HepG2 (cell line): ENCODE measurements around the gene ZNRF3. TPM values are rescaled to one million over a fixed set of nuclear protein-coding genes. Genes with fewer than 3 reads are reported as not detected.

Source experiments
- CEBPG ChIP-seq: IDR thresholded peaks from 2 replicates; pipeline ENCODE4 v1.6.1; 2016
- FOXA3 ChIP-seq: IDR thresholded peaks from 2 replicates; pipeline ENCODE4 v1.6.1; 2016; ENCODE audit warnings: missing genetic modification reagents, missing compliant biosample characterization
- GZF1 ChIP-seq: sonication (generic); formaldehyde crosslinking; IDR thresholded peaks from 2 replicates; pipeline ENCODE4 v1.5.1; 2020; ENCODE audit warnings: mild to moderate bottlenecking, missing genetic modification reagents
- HNF4G ChIP-seq, 2 experiments: sonication (generic) in 1 of 2; formaldehyde crosslinking in 1 of 2; IDR thresholded peaks; 2 replicates each; pipeline versions ENCODE4 v1.4.0 to v1.6.1; 2011 to 2020; ENCODE audit warnings: borderline replicate concordance in 2 of 2, low read depth in 2 of 2, mild to moderate bottlenecking in 2 of 2, low read length in 1 of 2, missing genetic modification reagents in 1 of 2, moderate library complexity in 1 of 2
- KLF16 ChIP-seq, 2 experiments: sonication (generic) in 1 of 2; formaldehyde crosslinking in 1 of 2; IDR thresholded peaks; 2 replicates each; pipeline versions ENCODE4 v1.6.1 to v1.8.0; 2016 to 2023; ENCODE audit warnings: missing genetic modification reagents in 2 of 2, missing compliant biosample characterization in 1 of 2
- NFATC3 ChIP-seq: sonication (generic); formaldehyde crosslinking; IDR thresholded peaks from 2 replicates; pipeline ENCODE4 v1.5.1; 2020; ENCODE audit warnings: mild to moderate bottlenecking, missing genetic modification reagents
- NFKBIZ ChIP-seq: IDR thresholded peaks from 2 replicates; pipeline ENCODE4 v1.6.1; 2018; ENCODE audit warnings: missing genetic modification reagents, missing compliant biosample characterization
- NPAS2 ChIP-seq: sonication (generic); formaldehyde crosslinking; IDR thresholded peaks from 2 replicates; pipeline ENCODE4 v1.8.0; 2022; ENCODE audit warnings: mild to moderate bottlenecking, missing genetic modification reagents, borderline replicate concordance
- NR2C2 ChIP-seq: sonication (generic); formaldehyde crosslinking; IDR thresholded peaks from 2 replicates; pipeline ENCODE4 v1.4.0; 2020; ENCODE audit warnings: missing genetic modification reagents, mild to moderate bottlenecking, moderate library complexity, borderline replicate concordance
- RARA ChIP-seq: IDR thresholded peaks from 2 replicates; pipeline ENCODE4 v1.6.1; 2016; ENCODE audit warnings: missing genetic modification reagents, missing compliant biosample characterization
- SETDB1 ChIP-seq: sonication (generic); formaldehyde crosslinking; IDR thresholded peaks from 2 replicates; pipeline ENCODE4 v1.5.1; 2020; ENCODE audit warnings: missing genetic modification reagents, mild to moderate bottlenecking, borderline replicate concordance
- TCF7L2 ChIP-seq: IDR thresholded peaks from 2 replicates; pipeline ENCODE4 v1.6.1; 2011; ENCODE audit warnings: mild to moderate bottlenecking, low read depth, low read length, moderate library complexity
- ZNF3 ChIP-seq: IDR thresholded peaks from 2 replicates; pipeline ENCODE4 v1.7.0; 2017; ENCODE audit warnings: inconsistent platforms
- ZNF772 ChIP-seq: sonication (generic); formaldehyde crosslinking; IDR thresholded peaks from 2 replicates; pipeline ENCODE4 v1.5.0; 2020; ENCODE audit warnings: mild to moderate bottlenecking, missing genetic modification reagents
- ZNF777 ChIP-seq: sonication (generic); formaldehyde crosslinking; IDR thresholded peaks from 2 replicates; pipeline ENCODE4 v1.4.0; 2020; ENCODE audit warnings: missing genetic modification reagents
- polyA plus RNA-seq, 8 experiments: library from polyadenylated mRNA; depleted of rRNA in 3 of 8; stranded (reverse) in 7 of 8; unstranded in 1 of 8; fragments of >200 nt; fragmentation: Illumina TruSeq in 4 of 8; extraction: Trizol in 4 of 8; gene quantifications; 2 replicates each; pipeline versions ENCODE4 v1.2.1 to v1.2.3, GENCODE V29; 2011 to 2016; ENCODE audit warnings: low read depth in 4 of 8, missing spikeins in 1 of 8, mixed read lengths in 1 of 8; ENCODE audit not compliant: insufficient read depth in 1 of 8
- total RNA-seq, 5 experiments: library from RNA; depleted of rRNA; stranded (reverse); fragments of >200 nt; fragmentation: Illumina TruSeq; extraction: Trizol; gene quantifications; 2 replicates each; pipeline ENCODE4 v1.2.3, GENCODE V29; 2016; ENCODE audit warnings: low read depth in 1 of 5
- TF ChIP-seq, protein P1 (sequence below): IDR thresholded peaks from 2 replicates; pipeline ENCODE4 v1.6.1; 2016; ENCODE audit warnings: low read depth
- TF ChIP-seq, protein P2 (sequence below): sonication (generic); formaldehyde crosslinking; conservative IDR thresholded peaks from 2 replicates; pipeline ENCODE4 v1.8.0; 2022; ENCODE audit warnings: low read depth, missing genetic modification reagents
- TF ChIP-seq, protein P3 (sequence below): sonication (generic); formaldehyde crosslinking; IDR thresholded peaks from 2 replicates; pipeline ENCODE4 v1.5.1; 2020; ENCODE audit warnings: missing genetic modification reagents, mild to moderate bottlenecking, borderline replicate concordance
- TF ChIP-seq, protein P4 (sequence below): sonication (generic); formaldehyde crosslinking; IDR thresholded peaks from 2 replicates; pipeline ENCODE4 v1.5.1; 2020; ENCODE audit warnings: missing genetic modification reagents, mild to moderate bottlenecking, borderline replicate concordance
- TF ChIP-seq, protein P5 (sequence below): sonication (generic); formaldehyde crosslinking; IDR thresholded peaks from 2 replicates; pipeline ENCODE4 v1.4.0; 2020; ENCODE audit warnings: missing genetic modification reagents, mild to moderate bottlenecking, borderline replicate concordance
- TF ChIP-seq, protein P6 (sequence below): sonication (generic); formaldehyde crosslinking; IDR thresholded peaks from 2 replicates; pipeline ENCODE4 v1.4.0; 2020; ENCODE audit warnings: mild to moderate bottlenecking, missing genetic modification reagents

ZNRF3 gene
- total and polyA plus RNA-seq, 2 of the 13 experiments (the other 11 are each of a cell fraction or from before 2014, with no cell fraction given), result 20.3 to 36.7 TPM

DNA sequence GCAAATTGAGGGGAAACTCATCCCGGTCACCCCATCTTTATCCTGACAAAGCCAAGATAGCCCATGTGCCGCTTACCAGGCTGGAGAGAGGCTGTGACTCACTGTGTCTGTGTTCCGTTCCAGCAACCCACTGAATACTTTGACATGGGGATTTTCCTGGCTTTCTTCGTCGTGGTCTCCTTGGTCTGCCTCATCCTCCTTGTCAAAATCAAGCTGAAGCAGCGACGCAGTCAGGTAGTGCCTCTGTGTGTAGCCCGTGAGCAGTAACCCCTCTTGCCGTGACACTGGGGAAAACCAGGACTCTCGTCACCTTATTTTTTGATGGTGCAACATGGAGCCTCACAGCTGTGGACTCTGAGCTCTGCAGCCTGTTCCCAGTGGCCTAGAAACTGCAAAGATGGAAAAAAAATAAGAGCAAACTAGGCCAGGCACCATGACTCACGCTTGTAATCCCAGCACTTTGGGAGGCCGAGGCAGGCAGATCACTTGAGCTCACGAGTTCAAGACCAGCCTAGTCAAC is 161.3 kb downstream of the ZNRF3 start (continued):
- TF ChIP-seq, protein P1, sequence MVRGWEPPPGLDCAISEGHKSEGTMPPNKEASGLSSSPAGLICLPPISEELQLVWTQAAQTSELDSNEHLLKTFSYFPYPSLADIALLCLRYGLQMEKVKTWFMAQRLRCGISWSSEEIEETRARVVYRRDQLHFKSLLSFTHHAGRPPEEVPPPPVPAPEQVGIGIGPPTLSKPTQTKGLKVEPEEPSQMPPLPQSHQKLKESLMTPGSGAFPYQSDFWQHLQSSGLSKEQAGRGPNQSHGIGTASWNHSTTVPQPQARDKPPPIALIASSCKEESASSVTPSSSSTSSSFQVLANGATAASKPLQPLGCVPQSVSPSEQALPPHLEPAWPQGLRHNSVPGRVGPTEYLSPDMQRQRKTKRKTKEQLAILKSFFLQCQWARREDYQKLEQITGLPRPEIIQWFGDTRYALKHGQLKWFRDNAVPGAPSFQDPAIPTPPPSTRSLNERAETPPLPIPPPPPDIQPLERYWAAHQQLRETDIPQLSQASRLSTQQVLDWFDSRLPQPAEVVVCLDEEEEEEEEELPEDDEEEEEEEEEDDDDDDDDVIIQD, result peak; percentile 55; the same call in 1 of the 2 replicates
- TF ChIP-seq, protein P2, sequence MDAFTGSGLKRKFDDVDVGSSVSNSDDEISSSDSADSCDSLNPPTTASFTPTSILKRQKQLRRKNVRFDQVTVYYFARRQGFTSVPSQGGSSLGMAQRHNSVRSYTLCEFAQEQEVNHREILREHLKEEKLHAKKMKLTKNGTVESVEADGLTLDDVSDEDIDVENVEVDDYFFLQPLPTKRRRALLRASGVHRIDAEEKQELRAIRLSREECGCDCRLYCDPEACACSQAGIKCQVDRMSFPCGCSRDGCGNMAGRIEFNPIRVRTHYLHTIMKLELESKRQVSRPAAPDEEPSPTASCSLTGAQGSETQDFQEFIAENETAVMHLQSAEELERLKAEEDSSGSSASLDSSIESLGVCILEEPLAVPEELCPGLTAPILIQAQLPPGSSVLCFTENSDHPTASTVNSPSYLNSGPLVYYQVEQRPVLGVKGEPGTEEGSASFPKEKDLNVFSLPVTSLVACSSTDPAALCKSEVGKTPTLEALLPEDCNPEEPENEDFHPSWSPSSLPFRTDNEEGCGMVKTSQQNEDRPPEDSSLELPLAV, result no peak
- TF ChIP-seq, protein P3, sequence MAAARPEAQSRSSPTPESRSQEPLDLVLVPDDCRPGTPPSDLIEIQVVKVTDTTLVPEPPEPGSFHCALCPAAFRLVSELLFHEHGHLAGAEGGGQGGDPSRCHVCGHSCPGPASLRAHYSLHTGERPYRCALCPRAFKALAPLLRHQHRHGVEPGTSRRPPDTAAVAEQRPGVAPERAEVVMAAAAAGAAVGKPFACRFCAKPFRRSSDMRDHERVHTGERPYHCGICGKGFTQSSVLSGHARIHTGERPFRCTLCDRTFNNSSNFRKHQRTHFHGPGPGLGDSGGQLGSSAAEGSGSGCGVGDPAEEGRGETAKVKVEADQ, result no peak
- TF ChIP-seq NFKBIZ (CRISPR knock-in tag) (no peak), RARA (CRISPR knock-in tag) (no peak), SETDB1 (CRISPR knock-in tag) (no peak), NFATC3 (CRISPR knock-in tag) (no peak), NPAS2 (CRISPR knock-in tag) (no peak), KLF16 (CRISPR knock-in tag; IDR thresholded peaks at IDR 0.05) (no peak), GZF1 (CRISPR knock-in tag) (no peak), ZNF772 (CRISPR knock-in tag) (no peak), NR2C2 (no peak), ZNF777 (CRISPR knock-in tag) (no peak), CEBPG (peak; percentile 28; the same call in 1 of the 2 replicates), FOXA3 (0 out of 2 replicates have a peak, but pooled peaks have one; percentile 35), ZNF3 (no peak), TCF7L2 (no peak), HNF4G (IDR thresholded peaks at IDR 0.05; ENCODE audit: borderline replicate concordance, low read depth, low read length) (peak; percentile 56; the same call in 1 of the 2 replicates), HNF4G (CRISPR knock-in tag; IDR thresholded peaks at IDR 0.05; ENCODE audit: borderline replicate concordance, low read depth) (0 out of 2 replicates have a peak, but pooled peaks have one; percentile 21)
- TF ChIP-seq, protein P4, sequence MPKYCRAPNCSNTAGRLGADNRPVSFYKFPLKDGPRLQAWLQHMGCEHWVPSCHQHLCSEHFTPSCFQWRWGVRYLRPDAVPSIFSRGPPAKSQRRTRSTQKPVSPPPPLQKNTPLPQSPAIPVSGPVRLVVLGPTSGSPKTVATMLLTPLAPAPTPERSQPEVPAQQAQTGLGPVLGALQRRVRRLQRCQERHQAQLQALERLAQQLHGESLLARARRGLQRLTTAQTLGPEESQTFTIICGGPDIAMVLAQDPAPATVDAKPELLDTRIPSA (CRISPR knock-in tag), result no peak
- TF ChIP-seq, protein P5, sequence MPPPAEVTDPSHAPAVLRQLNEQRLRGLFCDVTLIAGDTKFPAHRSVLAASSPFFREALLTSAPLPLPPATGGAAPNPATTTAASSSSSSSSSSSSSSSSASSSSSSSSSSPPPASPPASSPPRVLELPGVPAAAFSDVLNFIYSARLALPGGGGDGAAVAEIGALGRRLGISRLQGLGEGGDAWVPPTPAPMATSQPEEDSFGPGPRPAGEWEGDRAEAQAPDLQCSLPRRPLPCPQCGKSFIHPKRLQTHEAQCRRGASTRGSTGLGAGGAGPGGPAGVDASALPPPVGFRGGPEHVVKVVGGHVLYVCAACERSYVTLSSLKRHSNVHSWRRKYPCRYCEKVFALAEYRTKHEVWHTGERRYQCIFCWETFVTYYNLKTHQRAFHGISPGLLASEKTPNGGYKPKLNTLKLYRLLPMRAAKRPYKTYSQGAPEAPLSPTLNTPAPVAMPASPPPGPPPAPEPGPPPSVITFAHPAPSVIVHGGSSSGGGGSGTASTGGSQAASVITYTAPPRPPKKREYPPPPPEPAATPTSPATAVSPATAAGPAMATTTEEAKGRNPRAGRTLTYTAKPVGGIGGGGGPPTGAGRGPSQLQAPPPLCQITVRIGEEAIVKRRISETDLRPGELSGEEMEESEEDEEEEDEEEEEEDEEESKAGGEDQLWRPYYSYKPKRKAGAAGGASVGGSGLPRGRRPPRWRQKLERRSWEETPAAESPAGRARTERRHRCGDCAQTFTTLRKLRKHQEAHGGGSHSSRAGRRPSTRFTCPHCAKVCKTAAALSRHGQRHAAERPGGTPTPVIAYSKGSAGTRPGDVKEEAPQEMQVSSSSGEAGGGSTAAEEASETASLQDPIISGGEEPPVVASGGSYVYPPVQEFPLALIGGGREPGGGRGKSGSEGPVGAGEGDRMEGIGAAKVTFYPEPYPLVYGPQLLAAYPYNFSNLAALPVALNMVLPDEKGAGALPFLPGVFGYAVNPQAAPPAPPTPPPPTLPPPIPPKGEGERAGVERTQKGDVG (CRISPR knock-in tag), result no peak
- TF ChIP-seq, protein P6, sequence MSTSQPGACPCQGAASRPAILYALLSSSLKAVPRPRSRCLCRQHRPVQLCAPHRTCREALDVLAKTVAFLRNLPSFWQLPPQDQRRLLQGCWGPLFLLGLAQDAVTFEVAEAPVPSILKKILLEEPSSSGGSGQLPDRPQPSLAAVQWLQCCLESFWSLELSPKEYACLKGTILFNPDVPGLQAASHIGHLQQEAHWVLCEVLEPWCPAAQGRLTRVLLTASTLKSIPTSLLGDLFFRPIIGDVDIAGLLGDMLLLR, result no peak
